ENCODE results near the gene HRAS. TPM values are rescaled to one million over a fixed set of nuclear protein-coding genes. Genes with fewer than 3 reads are reported as not detected.
A peak's percentile ranks its signal among the peaks of the same experiment; 100 is the strongest.

Gene HRAS
- total RNA-seq, 1 experiment from 2014 or later: 47.9 TPM

DNA sequence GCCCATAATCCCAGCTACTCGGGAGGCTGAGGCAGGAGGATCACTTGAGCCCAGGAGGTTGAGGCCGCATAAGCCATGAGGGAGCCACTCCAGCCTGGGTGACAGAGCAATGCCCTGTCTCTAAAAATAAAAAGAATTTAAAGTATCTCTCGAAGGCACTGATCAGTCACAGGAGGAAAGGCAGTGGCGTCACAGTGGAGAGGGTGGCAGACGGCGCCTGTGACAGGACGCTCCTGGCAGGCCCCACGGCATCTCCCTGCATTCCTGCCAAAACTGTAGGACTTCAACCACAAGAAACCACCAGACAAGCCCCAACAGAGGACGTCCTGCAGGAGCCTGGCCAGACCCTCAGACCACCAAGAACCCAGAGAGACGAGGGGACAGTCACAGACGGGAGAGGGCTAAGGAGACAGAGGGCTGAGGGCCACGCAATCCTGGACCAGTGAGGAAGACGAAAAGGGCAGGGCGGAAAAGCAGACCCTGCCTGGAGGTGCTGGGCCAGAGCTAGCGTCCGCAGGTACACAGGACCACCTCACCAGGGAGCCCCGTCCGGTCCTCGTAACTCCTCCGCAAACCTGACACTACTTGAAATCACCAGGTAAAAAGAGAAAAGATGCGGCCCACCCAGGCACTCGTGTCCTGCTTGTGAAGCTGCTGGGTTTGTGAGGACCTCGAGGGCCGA lies 34.2 kb downstream of the HRAS start:
- TF ChIP-seq, protein P1, sequence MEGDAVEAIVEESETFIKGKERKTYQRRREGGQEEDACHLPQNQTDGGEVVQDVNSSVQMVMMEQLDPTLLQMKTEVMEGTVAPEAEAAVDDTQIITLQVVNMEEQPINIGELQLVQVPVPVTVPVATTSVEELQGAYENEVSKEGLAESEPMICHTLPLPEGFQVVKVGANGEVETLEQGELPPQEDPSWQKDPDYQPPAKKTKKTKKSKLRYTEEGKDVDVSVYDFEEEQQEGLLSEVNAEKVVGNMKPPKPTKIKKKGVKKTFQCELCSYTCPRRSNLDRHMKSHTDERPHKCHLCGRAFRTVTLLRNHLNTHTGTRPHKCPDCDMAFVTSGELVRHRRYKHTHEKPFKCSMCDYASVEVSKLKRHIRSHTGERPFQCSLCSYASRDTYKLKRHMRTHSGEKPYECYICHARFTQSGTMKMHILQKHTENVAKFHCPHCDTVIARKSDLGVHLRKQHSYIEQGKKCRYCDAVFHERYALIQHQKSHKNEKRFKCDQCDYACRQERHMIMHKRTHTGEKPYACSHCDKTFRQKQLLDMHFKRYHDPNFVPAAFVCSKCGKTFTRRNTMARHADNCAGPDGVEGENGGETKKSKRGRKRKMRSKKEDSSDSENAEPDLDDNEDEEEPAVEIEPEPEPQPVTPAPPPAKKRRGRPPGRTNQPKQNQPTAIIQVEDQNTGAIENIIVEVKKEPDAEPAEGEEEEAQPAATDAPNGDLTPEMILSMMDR (IDR thresholded peaks at IDR 0.05; ENCODE audit: unreplicated experiment): no peak
- H3K27me3 Mint-ChIP-seq (ENCODE audit: unreplicated experiment): no peaks in the 10 kb centered on the region
- no peak overlapping the region for H3K27ac Mint-ChIP-seq (ENCODE audit: unreplicated experiment)
- H3K9me3 Mint-ChIP-seq (ENCODE audit: low read depth, unreplicated experiment): no peaks in the 10 kb centered on the region
- no peaks in the 10 kb centered on the region for H3K4me1 Mint-ChIP-seq (ENCODE audit: low read depth, unreplicated experiment)
- DNase-seq: no peak
- H3K4me3 Mint-ChIP-seq (ENCODE audit: low read depth, unreplicated experiment): no peak overlapping the region
- CTCF ChIA-PET: no interaction called here
- intact Hi-C loops (cut with micrococcal nuclease; ENCODE audit: unreplicated experiment): no loop called here
- peaks cover 65% of the 10 kb centered on the region for H3K36me3 Mint-ChIP-seq (ENCODE audit: insufficient read depth, unreplicated experiment)
- BruUV-seq (replicated peaks): no TSS peak

DNA sequence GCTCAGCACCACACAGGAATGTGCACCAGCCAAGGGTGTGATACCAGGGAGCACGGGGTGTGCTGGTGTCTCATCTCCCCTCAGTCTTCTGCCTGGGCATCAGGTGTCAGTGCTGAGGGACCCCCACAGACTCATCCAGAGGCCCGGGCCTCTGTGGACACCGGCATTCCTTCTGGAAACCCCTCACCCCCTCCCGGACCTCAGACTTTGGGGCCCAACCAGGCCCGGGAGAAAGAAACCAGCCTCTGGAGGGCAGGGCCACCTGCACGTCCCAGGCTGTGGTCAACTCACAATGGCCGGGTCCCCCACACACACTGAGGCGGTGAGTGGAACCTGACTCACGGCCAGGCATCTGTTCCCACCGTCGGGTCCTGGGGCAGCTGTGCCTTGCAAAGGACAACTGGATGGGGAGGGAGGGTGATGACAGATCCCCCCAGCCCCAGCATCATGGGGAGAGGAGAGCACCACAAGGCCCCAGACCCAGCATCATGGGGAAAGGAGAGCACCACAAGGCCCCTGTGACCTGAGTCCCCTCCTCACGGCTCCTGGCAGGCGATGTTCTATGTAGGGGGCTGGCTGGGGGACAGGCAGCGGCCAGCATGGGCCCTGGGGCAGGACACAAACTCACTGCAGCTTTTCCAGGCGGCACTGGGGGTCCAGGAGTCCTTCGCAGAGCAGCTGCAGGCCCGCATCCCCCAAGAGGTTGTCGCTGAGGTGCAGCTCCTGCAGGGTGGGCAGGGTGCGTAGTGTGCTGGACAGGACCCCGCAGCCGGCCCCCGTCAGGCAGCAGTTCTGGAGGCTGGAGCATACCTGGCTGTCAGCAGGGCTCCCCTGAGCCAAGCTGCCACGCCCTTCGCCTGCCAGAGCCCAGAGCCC lies 35.9 kb downstream of the HRAS start:
- TF ChIP-seq, protein P1 (IDR thresholded peaks at IDR 0.05; ENCODE audit: unreplicated experiment): no peak
- intact Hi-C loops (cut with micrococcal nuclease; ENCODE audit: unreplicated experiment): no loop called here
- Mint-ChIP-seq H3K4me1 (ENCODE audit: low read depth, unreplicated experiment) (no peaks in the 10 kb centered on the region), H3K9me3 (ENCODE audit: low read depth, unreplicated experiment) (no peaks in the 10 kb centered on the region), H3K27ac (ENCODE audit: unreplicated experiment) (no peak overlapping the region), H3K4me3 (ENCODE audit: low read depth, unreplicated experiment) (no peak overlapping the region), H3K36me3 (ENCODE audit: insufficient read depth, unreplicated experiment) (peaks cover 59% of the 10 kb centered on the region), H3K27me3 (ENCODE audit: unreplicated experiment) (no peaks in the 10 kb centered on the region)
- BruUV-seq (replicated peaks): no TSS peak
- no peak for DNase-seq
- CTCF ChIA-PET: no interaction called here

DNA sequence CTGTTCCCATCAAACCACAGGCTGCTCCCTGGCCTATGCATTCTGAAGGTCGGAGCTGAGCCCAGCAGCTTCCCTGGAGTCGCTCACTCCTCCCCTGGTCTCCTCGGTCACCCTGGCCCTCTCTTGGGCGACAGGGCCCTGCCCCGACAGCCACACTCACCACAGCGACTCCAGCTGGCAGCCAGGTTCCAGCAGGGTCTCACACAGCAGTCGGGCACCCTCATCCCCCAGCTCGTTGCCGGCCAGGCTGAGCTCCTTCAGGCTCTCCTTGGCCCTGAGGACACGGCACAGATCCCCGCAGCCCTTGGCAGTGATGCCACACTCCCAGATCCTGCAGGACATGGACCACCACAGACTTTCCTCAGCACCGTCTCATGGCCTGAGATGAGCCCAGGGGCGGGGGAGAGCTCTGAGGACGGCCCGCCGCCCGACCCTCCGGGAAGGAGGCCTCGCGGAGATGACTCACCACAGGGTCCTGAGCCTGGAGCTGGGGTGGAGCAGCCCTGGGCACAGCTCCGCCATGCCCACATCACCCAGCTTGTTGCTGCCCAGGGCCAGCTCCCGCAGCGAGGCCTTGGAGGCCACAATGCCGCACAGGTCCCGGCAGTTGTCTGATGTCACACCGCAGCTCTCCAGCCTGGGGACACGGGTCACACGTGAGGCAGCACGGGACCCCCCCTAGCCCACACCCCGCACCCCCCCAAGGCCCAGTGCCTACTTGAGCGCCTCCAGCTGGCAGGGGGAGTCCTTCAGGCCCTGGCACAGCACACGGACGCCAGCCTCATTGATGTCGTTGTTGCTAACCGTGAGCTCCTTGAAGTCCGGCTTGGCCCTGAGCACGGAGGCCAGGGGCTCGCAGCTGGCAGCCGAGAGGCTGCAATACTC lies 36.8 kb downstream of the HRAS start:
- CTCF ChIA-PET: interaction anchor here (0.6 kb wide), 1 partner anchor 143 kb away, joined by 6 read pairs; no protein-coding TSS in a partner anchor
- no peak overlapping the region for H3K4me3 Mint-ChIP-seq (ENCODE audit: low read depth, unreplicated experiment)
- intact Hi-C loops (cut with micrococcal nuclease; ENCODE audit: unreplicated experiment): no loop called here
- no peak for DNase-seq
- H3K36me3 Mint-ChIP-seq (ENCODE audit: insufficient read depth, unreplicated experiment): peaks cover 56% of the 10 kb centered on the region
- TF ChIP-seq, protein P1 (IDR thresholded peaks at IDR 0.05; ENCODE audit: unreplicated experiment): no peak
- H3K27me3 Mint-ChIP-seq (ENCODE audit: unreplicated experiment): no peaks in the 10 kb centered on the region
- BruUV-seq (replicated peaks): no TSS peak
- H3K9me3 Mint-ChIP-seq (ENCODE audit: low read depth, unreplicated experiment): no peaks in the 10 kb centered on the region
- H3K4me1 Mint-ChIP-seq (ENCODE audit: low read depth, unreplicated experiment): no peaks in the 10 kb centered on the region
- H3K27ac Mint-ChIP-seq (ENCODE audit: unreplicated experiment): peak overlapping the region; percentile 31

DNA sequence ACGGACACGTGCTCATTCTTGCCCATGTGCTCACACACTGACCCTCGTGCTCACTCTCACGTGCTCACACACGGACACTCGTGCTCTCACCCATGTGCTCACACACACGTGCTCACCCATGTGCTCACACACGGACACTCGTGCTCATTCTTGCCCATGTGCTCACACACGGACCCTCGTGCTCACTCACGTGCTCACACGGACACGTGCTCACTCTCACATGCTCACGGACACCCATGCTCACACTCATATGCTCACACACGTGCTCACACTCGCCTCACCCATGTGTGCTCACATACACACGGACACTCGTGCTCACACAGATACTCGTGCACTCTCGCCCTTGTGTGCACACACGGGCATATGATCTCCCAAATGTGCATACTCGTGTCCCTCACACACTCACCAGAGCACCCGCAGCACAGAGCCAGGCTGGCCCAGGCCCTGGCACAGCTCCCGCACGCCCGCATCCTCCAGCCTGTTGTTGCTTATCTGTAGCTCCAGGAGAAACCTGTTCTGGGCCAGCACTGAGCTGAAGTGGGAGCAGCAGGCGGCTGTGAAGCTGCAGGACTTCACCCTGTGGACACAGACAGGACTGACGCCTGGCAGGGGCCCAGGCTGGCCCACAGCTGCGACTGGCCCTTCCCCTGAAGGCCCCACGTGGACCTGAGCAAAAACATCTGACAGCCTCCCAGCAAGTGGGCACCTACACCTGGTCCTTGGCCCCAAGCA lies 37.6 kb downstream of the HRAS start:
- no TSS peak for BruUV-seq (replicated peaks)
- H3K9me3 Mint-ChIP-seq (ENCODE audit: low read depth, unreplicated experiment): no peaks in the 10 kb centered on the region
- CTCF ChIA-PET: interaction anchor here (0.6 kb wide), 1 partner anchor 143 kb away, joined by 6 read pairs; no protein-coding TSS in a partner anchor
- H3K27ac Mint-ChIP-seq (ENCODE audit: unreplicated experiment): peak overlapping the region; percentile 54
- TF ChIP-seq, protein P1 (IDR thresholded peaks at IDR 0.05; ENCODE audit: unreplicated experiment): no peak
- H3K4me3 Mint-ChIP-seq (ENCODE audit: low read depth, unreplicated experiment): peak overlapping the region; percentile 36
- intact Hi-C loops (cut with micrococcal nuclease; ENCODE audit: unreplicated experiment): no loop called here
- no peaks in the 10 kb centered on the region for H3K4me1 Mint-ChIP-seq (ENCODE audit: low read depth, unreplicated experiment)
- no peaks in the 10 kb centered on the region for H3K27me3 Mint-ChIP-seq (ENCODE audit: unreplicated experiment)
- DNase-seq: no peak
- H3K36me3 Mint-ChIP-seq (ENCODE audit: insufficient read depth, unreplicated experiment): peaks cover 60% of the 10 kb centered on the region
